ENCODE measurements around the gene SLC10A6. TPM values are rescaled to one million over a fixed set of nuclear protein-coding genes. Genes with fewer than 3 reads are reported as not detected.

The SLC10A6 gene
- total RNA-seq, 1 donor from 2014 or later: 0.10 TPM

DNA sequence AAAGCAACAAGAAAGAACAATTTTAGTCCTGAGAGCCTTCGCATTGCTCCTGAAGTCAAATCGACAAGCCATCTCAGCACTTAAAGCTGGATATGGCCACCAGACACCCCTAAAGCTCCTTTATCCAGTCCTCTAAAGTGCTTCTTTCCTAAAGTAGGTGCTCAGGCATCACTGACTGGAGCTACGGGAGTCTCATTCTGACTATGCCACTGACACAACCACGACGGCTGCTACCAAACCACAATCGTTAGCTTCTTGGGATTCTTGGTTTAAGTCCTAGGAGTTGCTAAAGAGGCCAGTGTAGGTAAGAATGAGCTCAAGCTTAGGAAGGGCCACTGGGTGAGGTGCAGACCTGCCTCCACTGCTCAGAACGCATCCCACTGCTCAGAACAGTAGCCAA lies 1.0 kb downstream of the SLC10A6 start:
- no peak for DNase-seq (ENCODE audit: low read depth)

GRCh38 chr4:86847571-86847970 lies 1.6 kb downstream of the SLC10A6 start:
- no peak for DNase-seq (ENCODE audit: low read depth)

DNA sequence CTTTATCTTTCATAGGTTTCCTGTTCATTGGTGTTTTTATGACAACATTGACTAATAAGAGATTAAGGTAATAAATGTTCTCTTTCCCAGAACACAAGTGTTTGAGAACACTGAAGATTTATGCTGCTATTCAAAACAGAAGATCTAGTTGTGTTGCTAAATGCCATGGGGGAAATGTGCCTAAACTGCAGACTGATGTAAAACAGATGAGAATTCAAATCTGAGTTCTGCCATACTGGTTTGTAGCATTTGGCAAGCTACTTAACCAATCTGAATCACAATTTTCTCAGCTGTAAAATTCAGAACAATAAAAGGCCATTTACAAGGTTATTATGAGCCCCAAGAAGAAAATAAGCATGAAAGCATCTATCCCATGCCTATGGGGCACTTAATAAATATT lies 2.3 kb downstream of the SLC10A6 start:
- no peak for DNase-seq (ENCODE audit: low read depth)

DNA sequence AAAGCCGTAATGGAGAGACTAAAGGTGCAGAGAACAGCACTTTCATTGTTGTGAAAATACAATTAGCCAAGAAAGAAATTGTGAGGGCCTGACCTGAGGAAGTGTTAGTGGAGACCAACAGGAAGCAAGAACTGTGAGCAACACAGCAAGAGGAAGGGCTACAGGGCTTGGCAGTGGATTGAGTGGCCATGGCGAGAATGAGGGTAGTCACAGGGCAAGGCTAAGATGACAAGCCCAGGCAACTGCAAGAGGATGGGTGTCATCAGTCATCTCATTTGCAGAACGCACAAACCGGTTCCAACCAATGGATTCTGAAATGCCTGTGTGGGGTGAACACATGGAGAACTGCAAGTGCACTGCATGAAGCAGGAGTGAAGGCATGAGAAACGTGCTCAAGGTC lies 3.6 kb downstream of the SLC10A6 start:
- DNase-seq (ENCODE audit: low read depth): no peak

GRCh38 chr4:86841309-86841708 lies 7.9 kb downstream of the SLC10A6 start:
- DNase-seq (ENCODE audit: low read depth): no peak

DNA sequence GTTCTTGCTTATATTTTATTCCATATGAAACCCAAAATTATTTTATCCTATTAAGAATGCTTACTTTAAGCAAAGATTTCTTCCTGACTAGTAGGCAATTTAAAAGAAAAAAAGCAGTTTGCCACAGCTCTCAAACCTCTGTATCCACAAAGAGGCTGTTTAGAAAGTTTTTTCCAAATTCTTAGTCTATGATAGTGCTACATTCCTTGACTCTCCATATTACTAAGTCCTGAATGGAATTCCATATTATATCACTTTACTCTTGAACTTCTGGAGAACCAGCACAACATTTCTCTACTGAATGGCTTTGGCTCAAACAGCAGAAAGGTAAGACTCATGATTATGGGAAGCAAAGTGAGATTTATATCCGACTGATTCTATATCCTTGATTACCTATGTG lies 8.3 kb downstream of the SLC10A6 start:
- DNase-seq (ENCODE audit: low read depth): no peak

DNA sequence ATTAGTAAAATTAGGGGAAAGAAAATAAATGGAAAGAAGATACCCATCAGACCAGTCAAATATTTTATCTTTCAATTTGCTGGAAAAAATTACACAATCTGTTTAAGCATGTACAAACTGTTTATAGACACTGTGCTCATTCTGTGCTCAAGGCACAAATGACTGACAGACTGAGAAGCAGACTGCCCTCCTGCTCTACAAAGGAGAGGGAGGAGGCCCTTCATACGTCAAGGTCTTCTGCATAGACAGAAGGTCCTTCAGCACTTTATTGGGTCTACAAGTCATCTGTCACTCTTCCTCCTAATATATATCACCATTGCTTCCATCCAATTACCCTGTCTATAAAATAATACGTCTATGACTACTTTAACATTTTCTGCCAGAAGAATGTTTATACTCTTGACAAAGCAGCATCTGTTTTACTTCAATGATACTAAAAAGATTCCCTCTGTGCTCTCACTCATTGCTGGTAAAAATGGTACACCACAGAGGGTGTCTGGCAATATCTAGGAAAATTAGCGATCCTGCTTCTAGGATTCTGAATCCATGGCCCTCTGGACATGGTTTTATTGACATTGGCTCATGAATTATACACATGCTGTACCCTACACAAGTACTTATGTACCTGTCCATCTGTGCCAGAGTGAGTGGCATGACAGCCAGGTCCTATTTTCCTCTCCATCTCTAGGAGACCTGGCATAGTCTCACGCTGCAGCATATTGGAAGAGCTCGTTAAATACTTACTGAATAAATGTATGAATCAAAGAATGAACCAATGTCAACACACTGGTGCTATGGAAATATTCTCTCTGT lies 11.3 kb downstream of the SLC10A6 start:
- DNase-seq (ENCODE audit: low read depth): no peak

DNA sequence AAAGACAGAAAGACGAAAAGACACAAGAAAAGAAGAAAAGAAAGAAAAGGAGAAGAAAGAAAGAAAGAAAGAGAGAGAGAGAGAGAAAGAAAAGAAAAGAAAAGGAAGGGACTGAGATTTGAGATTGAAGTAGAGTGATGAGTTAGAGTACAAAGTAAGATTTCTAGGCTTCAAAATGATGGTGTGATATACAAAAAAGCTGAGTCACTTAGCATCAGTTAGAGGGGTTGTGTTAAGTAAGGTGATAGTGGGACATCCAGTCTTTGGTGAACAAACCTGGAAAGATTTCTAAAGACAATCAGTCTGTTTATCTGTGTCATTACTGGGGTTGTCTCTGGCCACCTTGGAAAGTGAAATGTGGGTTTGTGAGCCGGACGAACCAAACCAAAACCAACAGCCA lies 13.5 kb downstream of the SLC10A6 start:
- no peak for DNase-seq (ENCODE audit: low read depth)

DNA sequence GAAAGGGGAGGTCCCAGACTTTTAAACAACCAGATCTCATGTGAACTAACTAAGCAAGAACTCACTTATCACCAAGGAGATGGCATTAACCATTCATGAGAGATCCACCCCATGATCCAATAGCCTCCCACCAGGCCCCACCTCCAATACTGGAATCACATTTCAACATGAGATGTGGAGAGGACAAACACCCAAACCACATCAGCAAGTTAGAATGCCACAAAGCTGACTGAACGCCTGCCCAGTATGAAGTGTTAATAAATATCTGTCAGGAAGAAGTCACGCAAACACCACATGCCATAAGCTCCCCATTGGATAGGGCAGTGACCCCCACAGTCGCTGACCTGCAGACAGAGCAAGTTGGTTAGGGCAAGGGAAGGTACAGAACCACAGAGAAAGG lies 14.3 kb downstream of the SLC10A6 start:
- peak; percentile 55 for DNase-seq (ENCODE audit: low read depth)

- no peak for DNase-seq (ENCODE audit: low read depth)
Measured at GRCh38 chr4:86833615-86834014, 15.6 kb downstream of the SLC10A6 start.

DNA sequence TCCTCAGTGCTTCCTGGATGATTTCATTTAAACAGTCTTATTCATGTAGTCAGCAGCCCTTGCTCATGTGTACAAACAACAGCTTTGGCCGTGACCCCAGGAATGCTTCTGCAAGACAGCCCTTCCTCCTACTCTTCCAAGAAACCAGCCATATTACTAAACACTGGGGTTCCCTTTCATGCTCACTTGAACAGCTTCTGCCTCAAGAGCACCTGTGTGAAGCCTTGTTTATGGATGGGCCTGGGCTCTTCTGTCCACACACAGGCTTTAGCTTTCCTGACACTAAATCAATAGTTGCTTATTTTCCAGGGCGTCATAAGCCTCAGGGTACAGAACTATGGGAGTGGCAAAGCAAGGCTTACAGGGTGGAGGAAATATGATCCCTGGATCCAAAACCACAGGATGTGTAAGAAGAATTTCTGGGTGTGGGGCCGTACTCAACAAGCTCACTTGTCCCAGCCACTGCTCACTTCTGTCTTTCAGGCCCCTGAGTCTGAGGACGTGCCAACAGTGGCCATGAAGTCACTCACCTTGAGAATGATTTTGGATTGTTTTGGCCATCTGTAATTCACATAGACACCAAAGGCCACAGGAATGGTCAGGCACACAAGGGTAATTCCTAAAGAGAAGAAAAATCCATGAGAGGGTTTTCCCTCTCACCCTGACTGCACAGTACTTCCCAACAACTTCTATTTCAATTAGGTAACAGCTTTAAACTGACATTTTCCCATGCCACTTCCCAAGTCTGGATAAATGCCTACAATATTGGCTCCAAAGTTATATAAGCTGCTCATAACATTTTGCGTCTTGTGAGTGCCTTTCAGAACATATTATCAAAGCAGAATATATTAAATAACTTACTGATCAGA lies 17.7 kb downstream of the SLC10A6 start:
- DNase-seq (ENCODE audit: low read depth): peak; percentile 93

DNA sequence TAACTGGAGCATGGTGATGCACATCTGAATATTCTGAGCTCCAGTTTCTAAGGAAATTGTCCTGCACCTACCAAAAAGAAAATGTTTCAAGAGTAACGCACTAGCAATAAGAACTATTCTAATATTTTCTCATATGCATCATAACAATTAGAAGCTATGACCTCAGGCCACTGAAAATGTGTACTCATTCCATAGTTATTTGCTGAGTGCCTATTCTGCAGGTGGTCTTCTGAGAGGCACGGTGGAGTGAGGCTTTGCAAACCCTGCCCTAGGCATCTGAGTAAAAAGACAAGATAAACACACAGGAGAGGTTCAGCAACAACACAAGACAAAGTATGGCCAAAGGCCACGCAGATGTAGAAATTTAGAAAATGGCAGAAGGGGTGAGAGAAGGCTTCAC lies 23.7 kb downstream of the SLC10A6 start:
- DNase-seq (ENCODE audit: low read depth): no peak

DNA sequence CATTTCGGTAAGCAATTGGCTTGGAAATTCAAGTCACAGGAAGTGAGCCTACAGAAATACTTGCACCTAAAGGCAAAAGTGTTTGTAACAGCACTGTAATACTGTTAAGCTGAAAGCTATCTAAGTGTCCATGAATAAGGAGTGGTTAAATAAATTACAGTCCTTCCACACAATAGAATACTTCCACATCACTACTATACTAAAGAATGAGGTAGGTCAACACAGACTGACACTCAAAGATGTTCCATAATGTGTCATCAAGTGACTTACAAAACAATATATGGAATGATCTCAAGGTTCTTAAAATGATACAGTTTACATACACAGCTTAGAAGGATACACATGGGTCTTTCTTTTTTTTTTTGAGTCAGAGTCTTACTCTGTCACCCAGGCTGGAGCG lies 27.0 kb downstream of the SLC10A6 start:
- no peak for DNase-seq (ENCODE audit: low read depth)

DNA sequence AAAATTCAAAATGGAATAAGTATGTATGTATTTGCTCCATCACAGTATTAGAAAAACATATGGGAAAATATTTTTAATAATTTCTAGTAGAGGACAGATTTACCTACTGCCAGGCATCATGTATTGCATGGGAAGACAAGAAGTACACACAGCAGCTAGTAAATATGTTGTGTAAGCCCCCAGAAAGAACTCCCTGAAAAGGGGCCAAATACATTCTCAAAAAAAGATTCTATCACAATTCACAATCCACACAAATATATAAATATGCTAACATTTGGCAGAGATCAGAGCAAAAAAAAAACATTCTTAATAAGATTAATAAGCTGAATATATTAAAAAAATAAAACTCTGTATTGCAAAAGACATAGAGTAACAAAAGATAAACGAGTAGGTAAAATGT lies 28.0 kb downstream of the SLC10A6 start:
- no peak for DNase-seq (ENCODE audit: low read depth)

- no peak for DNase-seq (ENCODE audit: low read depth)
Measured at GRCh38 chr4:86819561-86819960, 29.6 kb downstream of the SLC10A6 start.

DNA sequence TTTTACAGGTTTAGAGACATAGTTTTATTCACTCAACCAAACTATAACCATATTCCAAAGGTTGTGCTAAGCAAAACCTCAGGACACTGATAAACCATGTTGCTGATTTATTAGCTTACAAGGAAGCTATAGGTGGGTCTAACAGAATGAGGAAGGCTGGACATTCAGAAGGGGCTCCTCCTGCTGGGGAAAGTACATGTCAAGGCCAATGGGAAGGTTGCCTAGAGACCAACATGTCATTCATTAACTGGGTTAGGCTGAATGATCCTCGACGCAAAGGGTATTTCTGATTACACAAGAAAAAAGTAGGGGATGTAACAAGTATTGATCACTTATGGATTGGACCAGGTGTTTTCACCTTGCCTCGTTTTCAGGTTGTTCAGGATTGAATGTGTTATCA lies 30.3 kb downstream of the SLC10A6 start:
- DNase-seq (ENCODE audit: low read depth): peak; percentile 47

DNA sequence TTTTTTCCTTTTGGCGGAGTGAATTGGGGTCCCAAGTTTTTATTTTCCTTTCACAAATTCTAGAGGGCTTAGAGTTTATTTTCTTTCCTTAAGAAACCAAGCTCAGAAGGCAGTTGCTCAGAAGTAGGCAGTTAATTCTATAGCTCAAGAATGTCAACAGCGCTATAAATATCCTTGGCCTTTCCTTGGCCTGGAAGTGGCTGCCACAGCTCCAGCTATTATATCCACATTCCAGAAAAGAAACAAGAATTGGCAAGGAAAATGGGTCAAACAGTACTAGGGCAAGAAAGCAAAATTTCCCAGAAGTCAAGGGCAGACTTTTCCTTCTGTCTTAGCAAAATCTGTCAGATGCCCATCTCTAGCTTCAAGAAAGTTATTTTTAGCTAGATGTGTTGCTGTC lies 31.0 kb downstream of the SLC10A6 start:
- no peak for DNase-seq (ENCODE audit: low read depth)

DNA sequence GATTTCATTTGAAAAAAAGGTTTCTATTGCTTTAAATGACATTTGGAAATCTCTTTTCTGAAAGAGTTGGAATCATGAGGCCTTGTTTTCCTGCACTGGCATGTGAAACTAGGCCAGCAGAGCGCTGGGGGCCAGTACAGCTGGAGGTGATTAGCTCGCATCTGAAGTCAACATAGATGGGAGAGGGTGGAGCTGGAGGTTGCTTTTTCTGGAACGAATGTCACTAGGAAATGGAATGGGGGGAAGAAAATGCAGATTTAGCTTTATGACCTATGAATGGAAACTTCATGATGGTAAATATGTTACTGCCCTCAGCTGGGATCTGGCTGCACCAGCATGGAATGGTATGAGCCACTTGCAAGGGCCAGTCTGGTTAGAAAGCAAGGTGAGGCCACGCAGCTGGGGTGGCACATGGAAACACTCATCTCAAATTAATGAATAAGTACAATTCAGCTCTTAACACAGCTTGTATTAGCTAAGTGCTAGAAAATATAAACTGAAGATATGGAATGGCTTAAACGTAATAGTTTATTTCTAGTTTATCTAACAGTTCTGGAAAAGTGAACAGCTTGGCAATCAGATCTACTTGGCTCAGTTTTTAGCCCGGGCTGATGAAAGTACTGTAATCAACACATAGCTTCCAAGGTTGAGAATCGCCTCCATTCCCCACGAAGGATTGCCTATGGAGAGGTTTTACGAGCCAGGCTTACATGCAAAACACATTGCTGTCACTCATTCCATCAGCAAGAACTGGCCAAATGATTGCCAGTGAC lies 32.5 kb downstream of the SLC10A6 start:
- no peak for DNase-seq (ENCODE audit: low read depth)

DNA sequence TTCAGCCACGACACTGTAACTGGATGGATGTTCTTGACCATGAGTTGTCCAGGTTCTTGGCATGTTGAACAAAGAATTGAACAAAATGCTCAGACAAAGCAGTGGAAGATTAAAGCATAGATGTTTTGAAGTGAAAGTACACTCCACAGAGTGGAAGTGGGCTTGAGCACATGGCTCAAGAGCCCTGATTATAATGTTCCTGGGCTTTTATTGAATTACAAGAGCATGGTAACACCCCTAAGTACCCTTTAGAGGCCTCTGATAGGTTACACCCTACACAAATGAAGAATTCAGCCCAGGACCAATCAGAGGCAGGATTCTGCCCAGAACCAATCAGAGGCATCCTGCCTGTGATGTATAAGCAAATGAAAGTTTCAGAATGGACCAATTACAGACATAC lies 33.5 kb downstream of the SLC10A6 start:
- DNase-seq (ENCODE audit: low read depth): no peak

DNA sequence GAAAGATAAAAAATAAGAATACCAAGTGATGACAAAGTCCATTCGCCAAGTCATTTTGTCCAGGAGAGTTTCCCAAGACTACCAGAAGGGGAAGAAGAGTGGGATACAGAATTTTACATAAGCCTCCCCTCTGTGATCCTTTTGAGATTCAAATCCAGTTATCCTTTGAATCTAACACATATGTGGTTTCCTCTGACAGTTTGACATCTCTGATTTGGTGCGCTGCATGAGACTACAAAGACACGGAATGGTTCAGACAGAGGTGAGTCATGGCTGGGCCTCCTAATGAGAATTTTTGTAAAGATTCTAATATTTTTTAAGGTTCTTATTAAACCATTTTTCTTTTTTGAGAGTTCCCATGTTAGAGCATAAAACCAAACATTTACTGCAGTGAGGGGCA lies 38.3 kb downstream of the SLC10A6 start:
- DNase-seq (ENCODE audit: low read depth): no peak

- no peak for DNase-seq (ENCODE audit: low read depth)
Measured at GRCh38 chr4:86809809-86810208, 39.4 kb downstream of the SLC10A6 start.

GRCh38 chr4:86791126-86791525 lies 58.1 kb downstream of the SLC10A6 start:
- DNase-seq (ENCODE audit: low read depth): no peak
